ENCODE data around the gene ZNF366. TPM values are rescaled to one million over a fixed set of nuclear protein-coding genes. Genes with fewer than 3 reads are reported as not detected.

The ZNF366 gene, protein sequence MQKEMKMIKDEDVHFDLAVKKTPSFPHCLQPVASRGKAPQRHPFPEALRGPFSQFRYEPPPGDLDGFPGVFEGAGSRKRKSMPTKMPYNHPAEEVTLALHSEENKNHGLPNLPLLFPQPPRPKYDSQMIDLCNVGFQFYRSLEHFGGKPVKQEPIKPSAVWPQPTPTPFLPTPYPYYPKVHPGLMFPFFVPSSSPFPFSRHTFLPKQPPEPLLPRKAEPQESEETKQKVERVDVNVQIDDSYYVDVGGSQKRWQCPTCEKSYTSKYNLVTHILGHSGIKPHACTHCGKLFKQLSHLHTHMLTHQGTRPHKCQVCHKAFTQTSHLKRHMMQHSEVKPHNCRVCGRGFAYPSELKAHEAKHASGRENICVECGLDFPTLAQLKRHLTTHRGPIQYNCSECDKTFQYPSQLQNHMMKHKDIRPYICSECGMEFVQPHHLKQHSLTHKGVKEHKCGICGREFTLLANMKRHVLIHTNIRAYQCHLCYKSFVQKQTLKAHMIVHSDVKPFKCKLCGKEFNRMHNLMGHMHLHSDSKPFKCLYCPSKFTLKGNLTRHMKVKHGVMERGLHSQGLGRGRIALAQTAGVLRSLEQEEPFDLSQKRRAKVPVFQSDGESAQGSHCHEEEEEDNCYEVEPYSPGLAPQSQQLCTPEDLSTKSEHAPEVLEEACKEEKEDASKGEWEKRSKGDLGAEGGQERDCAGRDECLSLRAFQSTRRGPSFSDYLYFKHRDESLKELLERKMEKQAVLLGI
- 0.20 and 2.5 TPM in 2 replicates for total RNA-seq
- polyA plus RNA-seq = not detected in 2 replicates

DNA sequence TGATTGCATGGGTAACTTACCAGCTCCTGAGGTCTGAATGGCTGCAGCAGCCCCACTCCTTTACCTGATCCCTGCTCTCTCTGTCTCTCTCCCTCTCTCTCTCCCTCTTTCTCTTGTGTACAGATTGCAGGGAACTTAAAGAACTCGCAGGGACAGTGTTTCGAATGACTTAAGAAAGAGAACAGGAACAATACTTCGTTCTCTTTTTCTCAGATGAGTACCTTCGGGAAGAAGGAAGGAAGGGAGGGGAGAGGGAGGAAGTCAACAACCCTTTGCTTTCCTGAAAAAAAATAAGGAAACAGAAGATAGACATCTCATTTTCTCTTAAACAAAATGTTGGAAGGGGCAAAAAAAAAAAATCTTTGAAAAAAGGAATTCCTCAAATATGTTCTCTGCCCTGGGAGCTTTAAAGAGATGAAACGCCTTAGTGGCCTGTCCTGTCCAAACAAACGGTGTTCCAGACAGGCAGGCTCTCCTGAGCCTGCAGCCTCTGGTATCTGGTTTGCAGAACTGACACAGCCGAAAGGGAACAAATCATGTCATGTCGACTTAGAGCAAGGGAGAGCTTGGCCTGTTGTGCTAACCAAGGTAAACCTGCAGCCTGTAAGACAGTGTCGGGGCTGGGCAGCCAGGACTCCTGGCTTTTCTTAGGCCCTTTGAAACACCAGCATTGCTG lies at the start of gene ZNF366:
Gene ZNF366, minus strand, starts transcription at position 180 of the 676 bp plus-strand sequence. CDS start 45,914 bp downstream, outside the sequence.
- no peaks in the 10 kb centered on the region for H3K4me1 ChIP-seq (ENCODE audit: insufficient read depth)
- TF ChIP-seq EZH2phosphoT487 (IDR thresholded peaks at IDR 0.05; ENCODE audit: low read depth, severe bottlenecking, unreplicated experiment) = no peak
- no peak for TF ChIP-seq EZH2 (IDR thresholded peaks at IDR 0.05; ENCODE audit: borderline replicate concordance)
- TF ChIP-seq, protein P1, sequence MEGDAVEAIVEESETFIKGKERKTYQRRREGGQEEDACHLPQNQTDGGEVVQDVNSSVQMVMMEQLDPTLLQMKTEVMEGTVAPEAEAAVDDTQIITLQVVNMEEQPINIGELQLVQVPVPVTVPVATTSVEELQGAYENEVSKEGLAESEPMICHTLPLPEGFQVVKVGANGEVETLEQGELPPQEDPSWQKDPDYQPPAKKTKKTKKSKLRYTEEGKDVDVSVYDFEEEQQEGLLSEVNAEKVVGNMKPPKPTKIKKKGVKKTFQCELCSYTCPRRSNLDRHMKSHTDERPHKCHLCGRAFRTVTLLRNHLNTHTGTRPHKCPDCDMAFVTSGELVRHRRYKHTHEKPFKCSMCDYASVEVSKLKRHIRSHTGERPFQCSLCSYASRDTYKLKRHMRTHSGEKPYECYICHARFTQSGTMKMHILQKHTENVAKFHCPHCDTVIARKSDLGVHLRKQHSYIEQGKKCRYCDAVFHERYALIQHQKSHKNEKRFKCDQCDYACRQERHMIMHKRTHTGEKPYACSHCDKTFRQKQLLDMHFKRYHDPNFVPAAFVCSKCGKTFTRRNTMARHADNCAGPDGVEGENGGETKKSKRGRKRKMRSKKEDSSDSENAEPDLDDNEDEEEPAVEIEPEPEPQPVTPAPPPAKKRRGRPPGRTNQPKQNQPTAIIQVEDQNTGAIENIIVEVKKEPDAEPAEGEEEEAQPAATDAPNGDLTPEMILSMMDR (IDR thresholded peaks at IDR 0.05; ENCODE audit: poor library complexity) = no peak
- DNase-seq (ENCODE audit: low spot score) = peak; percentile 19
- H3K79me2 ChIP-seq = no peaks in the 10 kb centered on the region
- WGBS (ENCODE audit: low lambda C conversion rate, missing lambda C conversion rate) = 35% methylated on average over 9 of the region's 9 CpGs
- H3K4me3 ChIP-seq = no peak within 1 kb of the TSS
- H3K27ac ChIP-seq = peak within 1 kb of the TSS; percentile 11
- H3K36me3 ChIP-seq (replicated peaks; ENCODE audit: insufficient read depth, low read depth) = no peaks in the 10 kb centered on the region
- H3K9me2 ChIP-seq (replicated peaks; ENCODE audit: insufficient read depth) = no peaks in the 10 kb centered on the region
- peak within 1 kb of the TSS; percentile 50 for H2AFZ ChIP-seq
- no peaks in the 10 kb centered on the region for H3K27me3 ChIP-seq
- H3K4me2 ChIP-seq = peak within 1 kb of the TSS; percentile 17
- H3K9me3 ChIP-seq (ENCODE audit: low read depth) = no peaks in the 10 kb centered on the region
- no peaks in the 10 kb centered on the region for H4K20me1 ChIP-seq (ENCODE audit: insufficient read depth, poor library complexity, severe bottlenecking)

DNA sequence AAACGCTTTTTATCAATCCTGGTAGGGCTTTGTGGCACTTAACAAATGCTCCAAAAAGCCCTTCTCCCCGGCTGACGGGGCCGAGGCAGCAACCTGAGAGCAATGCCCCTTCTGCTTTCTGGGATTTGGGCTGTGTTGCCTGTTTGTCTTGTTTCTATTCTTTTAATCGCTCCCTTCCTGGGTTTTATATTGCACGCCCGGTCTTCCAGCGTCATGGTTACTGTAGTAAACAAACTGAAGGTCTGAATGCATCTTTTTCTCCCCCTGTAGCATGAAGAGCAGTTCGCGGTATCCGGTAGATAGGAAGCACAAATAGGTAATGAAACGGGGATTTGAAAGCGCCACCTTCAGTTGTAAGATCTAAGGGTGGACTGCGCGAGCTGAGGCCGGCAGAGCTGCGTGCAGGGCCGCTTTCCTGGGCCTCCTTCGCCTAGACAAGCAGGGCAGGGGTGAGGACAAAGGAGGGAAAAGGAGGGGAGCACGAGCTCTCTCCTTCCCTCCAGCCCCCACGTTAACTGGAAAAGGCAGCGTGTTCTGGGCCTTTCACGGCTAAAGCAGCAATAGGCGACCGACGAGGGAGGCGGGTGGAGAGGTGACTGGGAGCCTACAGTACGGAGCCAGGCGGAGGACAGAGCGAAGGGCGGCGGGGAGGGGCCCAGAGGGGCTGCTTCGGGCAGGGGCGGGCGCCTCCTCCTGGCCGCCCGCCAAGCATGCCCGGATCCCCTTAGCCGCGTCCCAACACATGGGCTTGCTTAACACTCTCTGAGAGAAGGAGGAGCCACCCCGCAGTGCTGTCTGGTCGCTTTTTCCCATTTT lies 49.3 kb upstream of the ZNF366 start:
- Histone ChIP-seq H3K9me3 (ENCODE audit: low read depth) (no peaks in the 10 kb centered on the region), H3K36me3 (replicated peaks; ENCODE audit: insufficient read depth, low read depth) (no peaks in the 10 kb centered on the region), H2AFZ (peak overlapping the region; percentile 60), H3K27me3 (no peaks in the 10 kb centered on the region), H3K4me3 (peak overlapping the region; percentile 18), H3K9me2 (replicated peaks; ENCODE audit: insufficient read depth) (no peaks in the 10 kb centered on the region), H3K79me2 (no peaks in the 10 kb centered on the region), H3K27ac (peak overlapping the region; percentile 90), H3K4me2 (peak overlapping the region; percentile 87), H4K20me1 (ENCODE audit: insufficient read depth, poor library complexity, severe bottlenecking) (no peaks in the 10 kb centered on the region), H3K4me1 (ENCODE audit: insufficient read depth) (peaks cover 22% of the 10 kb centered on the region)
- WGBS (ENCODE audit: low lambda C conversion rate, missing lambda C conversion rate) = 5% methylated on average over 32 of the region's 42 CpGs
- DNase-seq (ENCODE audit: low spot score) = peak; percentile 90
- TF ChIP-seq, protein P1 (IDR thresholded peaks at IDR 0.05; ENCODE audit: poor library complexity) = peak; percentile 21
- TF ChIP-seq EZH2 (IDR thresholded peaks at IDR 0.05; ENCODE audit: borderline replicate concordance) = no peak
- TF ChIP-seq EZH2phosphoT487 (IDR thresholded peaks at IDR 0.05; ENCODE audit: low read depth, severe bottlenecking, unreplicated experiment) = no peak

DNA sequence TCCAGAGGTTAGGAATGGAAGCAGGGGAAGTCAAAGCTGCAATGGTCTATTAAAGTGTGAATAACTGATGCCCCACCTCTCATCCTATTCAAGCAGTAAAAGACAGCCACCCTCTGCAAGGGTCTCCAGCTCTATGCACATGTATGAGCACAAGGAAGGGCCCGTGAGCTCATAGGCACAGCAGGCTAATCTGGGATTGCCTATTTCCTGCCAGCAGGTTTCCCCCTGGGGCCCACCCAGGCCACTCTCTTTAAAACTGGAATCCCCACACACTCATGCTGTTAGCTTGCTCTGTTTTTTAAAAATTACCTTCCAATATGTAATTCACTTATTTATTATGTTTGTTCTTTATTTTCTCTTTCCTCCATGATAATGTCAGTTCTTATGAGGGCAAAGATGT lies 48.7 kb upstream of the ZNF366 start:
- Histone ChIP-seq H3K9me2 (replicated peaks; ENCODE audit: insufficient read depth) (no peaks in the 10 kb centered on the region), H3K36me3 (replicated peaks; ENCODE audit: insufficient read depth, low read depth) (no peaks in the 10 kb centered on the region), H4K20me1 (ENCODE audit: insufficient read depth, poor library complexity, severe bottlenecking) (no peaks in the 10 kb centered on the region), H2AFZ (peak overlapping the region; percentile 60), H3K4me2 (peak overlapping the region; percentile 87), H3K27ac (peak overlapping the region; percentile 90), H3K4me1 (ENCODE audit: insufficient read depth) (peaks cover 22% of the 10 kb centered on the region), H3K9me3 (ENCODE audit: low read depth) (no peaks in the 10 kb centered on the region), H3K27me3 (no peaks in the 10 kb centered on the region), H3K79me2 (no peaks in the 10 kb centered on the region), H3K4me3 (no peak overlapping the region)
- DNase-seq (ENCODE audit: low spot score) = peak; percentile 19
- TF ChIP-seq, protein P1 (IDR thresholded peaks at IDR 0.05; ENCODE audit: poor library complexity) = no peak
- 33% methylated on average over 1 of the region's 1 CpG for WGBS (ENCODE audit: low lambda C conversion rate, missing lambda C conversion rate)
